Upper lobe of right lung (tissue), 1 donor: ENCODE results near the gene CAPRIN2. TPM values are rescaled to one million over a fixed set of nuclear protein-coding genes. Genes with fewer than 3 reads are reported as not detected.

Source experiments
- ATAC-seq: fragments of 200-7000 bp; cut with Tn5 transposase; one replicate; pipeline ENCODE4 v1.9.1; 2020; ENCODE audit warnings: mild to moderate bottlenecking, moderate library complexity
- DNase-seq: peaks from one replicate; pipeline ENCODE4 v3.0.0-alpha.2; 2020
- H3K27ac ChIP-seq: fragments of 200-600 bp; one replicate; pipeline ENCODE4 v1.8.0; 2022
- H3K27me3 ChIP-seq: fragments of 200-600 bp; one replicate; pipeline ENCODE4 v1.8.0; 2022; ENCODE audit warnings: mild to moderate bottlenecking
- H3K36me3 ChIP-seq: fragments of 200-600 bp; one replicate; pipeline ENCODE4 v1.8.0; 2022
- H3K4me1 ChIP-seq: fragments of 200-600 bp; one replicate; pipeline ENCODE4 v1.8.0; 2022
- H3K4me3 ChIP-seq: fragments of 200-600 bp; one replicate; pipeline ENCODE4 v1.8.0; 2022; ENCODE audit warnings: mild to moderate bottlenecking
- H3K9me3 ChIP-seq: fragments of 200-600 bp; one replicate; pipeline ENCODE4 v1.8.0; 2022
- intact Hi-C: fragments of 100-400 bp; cut with DNase I; formaldehyde crosslinking; loops from one replicate; pipeline ENCODE4 v1.11.0; 2022
- total RNA-seq: library from RNA; stranded (reverse); fragmentation: NEBNext Ultra II Directional; extraction: Animal tissue kit (Norgen Biotek cat#: 25700); gene quantifications from one replicate; pipeline ENCODE4 v1.2.1, GENCODE V29; 2021
- TF ChIP-seq, protein P1 (sequence below): fragments of 200-600 bp; IDR thresholded peaks from one replicate; pipeline ENCODE4 v1.8.0; 2022; ENCODE audit warnings: antibody characterized with exemption
- donor health status: DM: no; HTN: yes; CAD: no; lungs with severe emphysema.

Gene CAPRIN2
- total RNA-seq, 1 donor from 2014 or later: 17.2 TPM

DNA sequence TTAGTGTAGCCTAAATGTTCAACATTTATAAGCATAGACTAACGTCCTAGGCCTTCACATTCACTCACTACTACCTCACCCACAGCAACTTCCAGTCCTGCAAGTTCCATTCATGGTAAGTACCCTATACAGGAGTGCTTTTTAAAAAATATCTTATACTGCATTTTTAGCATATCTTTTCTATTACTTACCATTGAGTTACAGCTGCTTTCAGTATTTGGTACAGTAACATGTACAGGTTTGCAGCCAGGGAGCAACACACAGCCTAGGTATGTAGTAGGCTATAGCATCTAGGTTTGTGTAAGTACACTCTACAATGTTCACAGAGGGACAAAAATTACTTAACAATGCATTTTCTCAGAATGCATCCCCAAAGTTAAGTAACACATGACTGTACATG, 76.5 kb downstream of the CAPRIN2 start:
- DNase-seq (no peak), ATAC-seq (no peak)
- Histone ChIP-seq H3K27ac (no peak overlapping the region), H3K27me3 (no peaks in the 10 kb centered on the region), H3K4me1 (no peaks in the 10 kb centered on the region), H3K9me3 (no peaks in the 10 kb centered on the region), H3K4me3 (no peak overlapping the region), H3K36me3 (peaks cover 54% of the 10 kb centered on the region)
- TF ChIP-seq, protein P1, sequence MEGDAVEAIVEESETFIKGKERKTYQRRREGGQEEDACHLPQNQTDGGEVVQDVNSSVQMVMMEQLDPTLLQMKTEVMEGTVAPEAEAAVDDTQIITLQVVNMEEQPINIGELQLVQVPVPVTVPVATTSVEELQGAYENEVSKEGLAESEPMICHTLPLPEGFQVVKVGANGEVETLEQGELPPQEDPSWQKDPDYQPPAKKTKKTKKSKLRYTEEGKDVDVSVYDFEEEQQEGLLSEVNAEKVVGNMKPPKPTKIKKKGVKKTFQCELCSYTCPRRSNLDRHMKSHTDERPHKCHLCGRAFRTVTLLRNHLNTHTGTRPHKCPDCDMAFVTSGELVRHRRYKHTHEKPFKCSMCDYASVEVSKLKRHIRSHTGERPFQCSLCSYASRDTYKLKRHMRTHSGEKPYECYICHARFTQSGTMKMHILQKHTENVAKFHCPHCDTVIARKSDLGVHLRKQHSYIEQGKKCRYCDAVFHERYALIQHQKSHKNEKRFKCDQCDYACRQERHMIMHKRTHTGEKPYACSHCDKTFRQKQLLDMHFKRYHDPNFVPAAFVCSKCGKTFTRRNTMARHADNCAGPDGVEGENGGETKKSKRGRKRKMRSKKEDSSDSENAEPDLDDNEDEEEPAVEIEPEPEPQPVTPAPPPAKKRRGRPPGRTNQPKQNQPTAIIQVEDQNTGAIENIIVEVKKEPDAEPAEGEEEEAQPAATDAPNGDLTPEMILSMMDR: no peak
- intact Hi-C loops: no loop called here

DNA sequence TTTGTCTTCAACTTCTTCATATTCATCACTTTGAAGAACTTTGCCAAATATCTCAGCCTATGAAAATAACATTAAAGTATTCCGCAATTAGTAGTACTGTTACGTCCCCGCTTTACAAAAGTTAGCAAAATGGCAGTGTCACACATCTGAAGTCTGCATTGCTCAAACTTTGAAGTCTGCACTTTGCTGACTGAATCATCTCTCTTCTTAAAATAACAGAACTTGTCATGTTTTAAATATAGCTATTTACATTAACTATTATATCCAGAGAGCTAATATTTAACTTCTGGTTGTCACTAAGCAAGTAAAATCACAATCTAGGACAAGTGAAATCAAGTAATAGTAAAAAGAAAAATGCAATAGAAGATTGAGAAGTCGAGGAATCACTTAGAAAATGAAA, 93.5 kb downstream of the CAPRIN2 start:
- no peak overlapping the region for H3K4me3 ChIP-seq
- no peaks in the 10 kb centered on the region for H3K27me3 ChIP-seq
- H3K4me1 ChIP-seq: no peaks in the 10 kb centered on the region
- DNase-seq (no peak), ATAC-seq (no peak)
- intact Hi-C loops: no loop called here
- TF ChIP-seq, protein P1: no peak
- H3K27ac ChIP-seq: no peak overlapping the region
- no peaks in the 10 kb centered on the region for H3K9me3 ChIP-seq
- H3K36me3 ChIP-seq: peaks cover 86% of the 10 kb centered on the region

Other genes starting within 250 kb of the CAPRIN2 start
- 48.3 TPM for gene IPO8, start 59.1 kb downstream of the CAPRIN2 start, total RNA-seq
- gene TSPAN11, start 171.8 kb upstream of the CAPRIN2 start, total RNA-seq: 7.8 TPM